ENCODE results near the gene ZNF414.
"Not testable (repeated sequence)": the region's sequence is repeated elsewhere in the genome, so short reads cannot be mapped to it uniquely, and the experiment has no call there.

ZNF414 gene

DNA sequence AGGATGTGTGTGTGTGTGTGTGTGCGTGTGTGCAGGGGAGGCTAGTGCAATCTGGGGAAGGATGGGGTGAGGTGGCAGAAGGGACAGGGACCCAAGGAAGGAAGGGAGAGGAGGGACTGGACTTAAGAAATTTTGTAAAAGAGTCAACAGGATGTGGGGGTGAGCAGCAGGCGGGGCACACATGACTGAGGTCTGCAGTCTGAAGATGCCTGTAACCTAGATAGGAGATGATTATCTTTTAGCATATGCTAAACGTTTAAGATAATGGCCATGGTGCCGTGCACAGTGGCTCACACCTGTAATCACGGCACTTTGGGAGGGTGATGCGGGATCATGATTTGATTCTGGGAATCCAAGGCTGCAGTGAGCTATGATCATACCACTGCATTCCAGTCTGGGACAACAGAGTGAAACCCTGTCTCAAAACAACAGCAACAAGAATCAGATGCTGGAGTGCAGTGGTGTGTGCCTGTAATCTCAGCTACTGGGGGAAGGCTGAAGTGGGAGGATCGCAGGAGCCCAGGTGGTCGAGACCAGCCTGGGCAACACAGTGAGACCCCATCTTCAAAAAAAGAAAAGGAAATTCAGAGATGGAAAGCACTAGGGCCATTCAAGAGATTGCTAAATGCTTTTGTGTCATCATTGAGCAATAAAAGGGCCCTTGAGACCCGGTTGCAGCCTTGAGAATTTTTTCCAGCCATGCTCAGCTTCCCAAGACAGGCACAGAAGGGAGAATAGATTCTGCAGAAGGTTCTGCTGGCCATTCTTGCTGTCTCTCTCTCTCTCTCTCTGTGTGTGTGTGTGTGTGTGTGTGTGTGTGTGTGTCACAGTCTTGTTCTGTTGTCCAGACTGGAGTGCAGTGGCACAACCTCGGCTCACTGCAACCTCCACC is 3.8 kb upstream of the ZNF414 start:
- FAIRE-seq, result no peak

DNA sequence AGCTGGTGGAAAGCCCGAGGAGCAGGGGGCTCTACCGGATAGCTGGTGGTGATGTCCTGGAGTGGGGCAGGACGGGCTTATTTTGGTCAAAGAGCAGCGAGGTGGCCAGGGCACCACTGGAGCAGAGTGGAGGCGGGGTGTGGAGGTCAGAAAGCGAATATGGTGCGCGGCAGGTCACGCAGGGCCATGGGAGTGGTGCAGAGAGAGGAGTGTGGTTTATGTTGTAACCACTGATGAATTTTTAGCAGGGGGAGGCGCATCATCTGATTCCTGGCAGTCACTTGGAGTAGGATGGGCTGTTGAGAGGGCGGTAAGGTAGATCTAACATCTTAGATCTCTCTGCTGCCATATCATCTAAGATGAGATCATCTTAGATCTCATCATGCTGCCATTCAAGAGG is 1.4 kb upstream of the ZNF414 start:
- FAIRE-seq, result no peak

DNA sequence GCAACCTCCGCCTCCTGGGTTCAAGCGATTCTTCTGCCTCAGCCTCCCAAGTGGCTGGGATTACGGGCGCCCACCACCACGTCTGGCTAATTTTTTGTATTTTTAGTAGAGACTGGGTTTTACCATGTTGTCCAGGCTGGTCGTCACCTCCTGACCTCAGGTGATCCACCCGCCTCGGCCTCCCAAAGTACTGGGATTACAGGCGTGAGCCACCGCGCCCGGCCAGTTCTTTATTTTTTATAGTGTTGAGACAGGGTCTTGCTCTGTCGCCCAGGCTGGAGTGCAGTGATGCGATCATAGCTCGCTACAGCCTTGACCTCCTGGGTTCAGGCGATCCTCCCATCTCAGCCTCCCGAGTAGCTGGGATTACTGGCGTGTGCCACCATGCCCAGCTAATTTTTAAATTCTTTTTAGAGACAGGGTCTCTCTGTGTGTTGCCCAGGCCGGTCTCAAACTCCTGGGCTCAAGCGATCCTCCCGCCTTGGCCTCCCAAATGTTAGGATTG is 590 bp upstream of the ZNF414 start:
- not testable (repeated sequence) for FAIRE-seq

DNA sequence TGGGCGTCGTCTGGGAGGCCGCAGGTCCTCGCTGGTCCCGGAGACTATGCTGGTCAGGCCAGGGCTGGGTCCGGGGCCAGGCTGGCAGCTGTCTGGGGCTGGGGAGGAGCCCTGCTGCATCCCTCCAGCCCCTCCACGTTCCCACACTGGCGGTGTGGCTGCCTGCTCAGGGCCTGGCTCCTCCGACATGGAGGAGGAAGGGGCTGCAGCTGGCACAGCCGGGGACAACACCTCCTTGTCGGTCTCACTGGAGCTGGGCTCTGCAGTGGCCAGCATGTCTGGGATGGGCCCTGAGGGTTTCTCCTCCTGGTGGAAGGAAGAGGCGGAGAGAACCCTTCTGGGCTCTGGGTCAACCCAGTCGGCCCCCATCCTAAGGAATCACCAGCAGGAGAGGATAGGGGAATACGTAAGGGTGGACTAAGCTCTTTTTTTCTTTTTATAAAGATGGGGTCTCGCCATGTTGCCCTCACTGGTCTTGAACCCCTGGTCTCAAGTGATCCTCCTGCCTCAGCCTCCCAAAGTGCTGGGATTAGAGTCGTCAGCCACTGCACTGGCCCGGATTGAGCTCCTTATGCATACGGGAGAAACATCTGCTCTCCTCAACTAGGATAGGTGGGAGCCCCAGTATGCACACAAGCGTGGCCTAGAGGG is 806 bp downstream of the ZNF414 start:
- FAIRE-seq, result no peak

DNA sequence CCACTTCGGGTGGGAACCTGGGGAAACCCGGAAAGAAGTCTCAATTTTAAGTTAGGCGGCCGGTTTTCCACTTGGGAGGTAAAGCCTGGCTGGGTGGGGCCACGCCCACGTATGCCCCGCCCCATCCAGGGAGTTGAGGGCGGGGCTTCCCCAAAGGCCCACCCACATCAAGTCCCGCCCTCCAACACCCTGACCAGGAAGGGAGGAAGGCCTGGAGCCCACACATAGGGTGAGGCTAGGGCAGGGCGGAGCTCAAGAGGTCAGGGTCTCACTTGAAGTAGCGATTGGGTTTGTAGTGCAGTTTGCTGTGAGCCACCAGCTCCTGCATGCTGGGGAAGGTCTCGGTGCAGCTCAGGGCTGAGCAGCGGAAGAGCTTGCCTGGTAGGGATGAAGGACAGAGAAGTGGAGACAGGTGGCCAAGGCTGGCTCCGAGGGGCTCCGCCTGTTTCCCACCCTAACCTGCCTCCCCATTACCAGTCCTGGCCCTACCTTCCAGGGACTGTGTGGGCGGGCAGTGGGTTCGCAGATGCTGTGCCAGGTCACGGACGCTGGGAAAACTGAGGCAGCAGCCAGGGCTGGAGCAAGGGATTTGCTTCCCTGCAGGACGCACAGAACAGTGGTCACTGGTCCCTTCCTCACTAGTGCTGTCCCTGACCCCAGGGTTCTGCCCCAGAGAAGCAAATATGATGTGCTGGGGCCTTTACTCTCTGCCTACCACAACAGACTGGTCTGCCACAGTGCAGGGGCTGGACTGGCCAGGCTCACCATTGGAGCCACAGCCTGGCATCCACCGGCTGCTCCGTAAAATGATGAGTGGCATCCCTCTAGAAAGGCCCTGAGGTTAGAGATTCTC is 1.6 kb downstream of the ZNF414 start:
- no peak for FAIRE-seq

DNA sequence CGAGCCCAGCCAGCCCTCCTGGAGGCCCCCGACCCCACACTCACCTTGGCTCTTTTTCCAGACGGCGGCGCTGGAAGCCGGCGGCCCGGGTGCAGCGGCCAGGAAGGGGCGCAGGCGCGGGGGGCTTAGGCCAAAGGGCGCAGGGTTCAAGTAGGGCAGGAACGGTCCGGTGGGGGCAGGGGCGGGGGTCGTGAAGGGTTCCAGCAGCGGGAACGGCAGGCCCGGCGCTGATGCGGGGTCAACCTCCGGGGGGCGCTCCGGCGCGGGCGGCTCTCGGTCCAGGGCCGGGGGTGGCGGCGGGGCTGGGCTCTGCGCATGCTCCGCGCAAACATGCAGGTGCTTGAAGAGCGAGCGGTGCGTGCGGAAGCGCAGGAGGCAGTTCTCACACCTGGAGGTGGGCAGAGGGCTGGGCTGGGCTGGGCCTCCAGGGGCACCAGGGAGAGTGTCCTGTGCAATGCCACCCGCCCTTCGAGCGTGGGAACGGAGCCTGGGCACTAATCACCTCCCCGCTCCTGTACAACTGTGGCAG is 2.3 kb downstream of the ZNF414 start:
- FAIRE-seq, result no peak

DNA sequence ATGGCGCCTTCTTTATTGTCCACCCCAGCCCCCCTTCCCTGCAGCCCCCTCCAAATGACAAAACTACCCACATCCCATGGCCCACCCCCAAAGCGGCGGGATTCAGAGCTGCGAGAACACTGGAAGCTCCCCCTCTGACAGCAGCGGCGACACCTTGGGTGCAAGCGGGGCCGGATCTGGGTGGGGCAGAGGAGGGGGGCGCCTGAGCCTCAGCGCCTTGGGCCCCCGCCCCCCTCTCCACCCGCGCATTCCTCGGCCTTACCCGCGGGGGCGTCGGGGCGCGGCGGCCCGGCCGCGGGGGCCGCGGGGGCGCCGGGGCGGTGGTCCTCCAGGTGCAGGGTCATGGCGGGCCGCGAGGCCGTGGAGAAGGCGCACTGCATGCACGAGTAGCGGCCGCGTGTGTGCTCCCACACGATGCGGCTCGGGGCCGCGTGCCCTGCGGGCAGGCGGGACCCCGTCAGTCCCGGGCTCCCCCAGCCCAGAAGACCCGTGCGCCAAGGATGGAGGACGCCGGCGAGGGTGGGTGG is 3.3 kb downstream of the ZNF414 start:
- FAIRE-seq, result no peak

DNA sequence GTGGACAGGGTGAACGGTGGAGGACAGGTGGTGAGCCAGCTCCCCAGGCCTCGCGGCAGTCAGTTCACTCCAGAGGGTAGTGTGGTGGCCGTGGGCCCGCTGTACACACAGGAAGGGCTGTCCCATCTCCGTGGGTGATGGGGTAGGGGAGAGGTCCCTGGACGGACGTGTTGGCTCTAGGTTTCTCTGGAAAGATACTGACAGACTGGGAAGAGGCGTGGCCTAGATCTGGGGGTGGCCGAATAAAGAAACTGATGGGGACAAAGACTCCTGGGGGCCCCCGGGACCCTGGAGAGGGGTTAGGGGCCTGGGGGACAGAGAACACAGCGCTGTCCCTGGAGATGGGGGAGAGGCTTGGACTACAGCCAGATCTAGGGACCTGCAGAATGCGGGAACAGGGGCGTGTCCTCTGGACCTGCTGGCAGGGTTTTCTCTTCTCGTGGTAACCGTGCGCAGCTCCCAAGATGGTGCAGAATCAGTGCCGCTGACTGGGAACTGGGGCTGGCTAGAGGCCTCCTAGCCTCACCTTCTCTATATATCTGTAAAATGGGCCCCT is 7.5 kb downstream of the ZNF414 start:
- FAIRE-seq, result no peak

DNA sequence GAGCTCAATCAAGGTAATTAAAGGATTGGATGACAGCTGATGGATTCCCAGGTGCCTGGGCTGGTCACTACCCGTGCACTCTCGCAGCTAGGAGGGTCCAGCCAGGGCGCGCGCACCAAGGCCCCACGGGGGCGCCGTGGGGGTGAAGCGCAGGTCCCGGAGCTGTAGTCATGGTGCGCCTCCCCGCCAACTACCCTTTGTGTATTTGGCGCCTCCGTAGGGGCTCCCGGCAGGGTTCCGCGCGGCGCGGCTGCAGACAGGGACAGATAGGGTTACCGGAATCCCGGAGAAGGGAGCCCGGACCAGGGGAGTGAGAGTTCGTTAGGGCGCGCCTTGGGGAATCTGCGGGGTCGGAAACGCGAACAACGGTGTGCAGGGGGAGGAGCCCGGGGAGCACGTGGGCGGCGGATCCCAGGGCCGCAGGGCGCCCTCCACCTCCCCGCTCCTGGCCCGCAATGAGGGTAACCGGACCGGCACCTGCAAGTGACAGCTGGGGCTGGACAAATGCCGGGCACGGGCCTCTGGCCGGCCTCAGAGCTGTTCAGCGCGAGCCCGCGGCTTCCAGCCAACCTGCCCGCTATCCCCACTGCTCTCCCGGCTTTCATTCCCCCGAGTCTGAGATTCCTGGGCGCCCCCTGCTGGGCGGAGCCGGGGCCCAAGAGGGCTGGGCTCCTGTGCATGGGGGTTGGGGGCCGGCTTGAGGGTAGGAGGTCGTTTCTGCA is 8.1 kb downstream of the ZNF414 start:
- FAIRE-seq, result no peak

DNA sequence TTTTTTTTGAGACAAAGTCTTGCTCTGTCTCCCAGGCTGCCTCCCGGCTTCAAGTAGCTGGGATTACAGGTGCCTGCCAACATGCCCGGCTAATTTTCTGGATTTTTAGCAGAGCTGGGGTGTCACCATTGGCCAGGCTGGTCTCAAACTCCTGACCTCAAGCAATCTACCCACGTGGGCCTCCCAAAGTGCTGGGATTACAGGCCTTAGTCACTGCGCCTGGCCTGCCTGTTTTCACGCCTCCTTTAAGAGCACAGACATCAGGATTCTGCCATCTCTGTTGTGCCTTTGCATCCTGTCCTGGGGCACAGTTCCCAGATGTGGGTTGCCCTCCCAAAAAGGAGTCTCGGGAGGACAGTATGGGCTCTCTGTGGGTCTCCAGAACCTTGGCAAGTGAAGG is 9.0 kb downstream of the ZNF414 start:
- no peak for FAIRE-seq

DNA sequence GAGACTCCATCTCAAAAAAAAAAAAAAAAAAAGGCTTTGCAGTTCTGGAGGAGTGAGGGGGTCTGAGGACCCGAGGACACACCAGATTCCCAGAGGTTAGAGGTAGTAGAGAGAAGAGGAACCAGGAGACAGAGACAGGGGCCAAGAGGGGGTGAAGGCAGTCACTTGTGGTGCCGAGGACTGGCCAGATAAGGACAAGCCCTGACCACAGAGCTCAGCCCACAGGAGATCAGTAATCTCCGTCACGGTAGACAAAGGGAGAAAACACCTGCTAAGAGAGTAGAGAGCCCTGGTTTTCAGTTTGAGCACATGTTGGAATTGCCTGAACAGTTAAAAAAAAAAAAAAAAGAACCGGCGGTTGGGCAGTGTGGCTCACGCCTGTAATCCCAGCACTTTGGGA is 9.8 kb downstream of the ZNF414 start:
- no peak for FAIRE-seq

DNA sequence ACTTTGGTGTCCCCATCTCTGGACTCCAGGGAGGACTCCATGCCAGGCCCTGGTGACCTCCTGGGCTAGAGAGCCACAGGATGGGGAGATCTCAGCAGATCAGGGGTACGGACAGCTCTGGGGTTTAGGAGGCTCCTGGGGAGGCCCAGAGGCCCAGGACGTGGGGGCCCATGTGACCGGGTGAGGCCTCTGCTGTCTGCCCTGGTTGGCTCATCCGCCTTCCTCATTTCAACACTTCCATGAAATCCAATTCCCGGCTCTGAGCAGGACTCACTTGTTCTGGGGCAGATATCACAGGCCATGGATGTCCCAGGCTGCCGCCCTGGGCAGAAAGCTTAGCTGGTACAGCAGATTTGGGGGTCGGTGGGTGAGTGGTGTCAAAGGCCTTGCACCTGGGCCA is 10.5 kb downstream of the ZNF414 start:
- FAIRE-seq, result no peak

DNA sequence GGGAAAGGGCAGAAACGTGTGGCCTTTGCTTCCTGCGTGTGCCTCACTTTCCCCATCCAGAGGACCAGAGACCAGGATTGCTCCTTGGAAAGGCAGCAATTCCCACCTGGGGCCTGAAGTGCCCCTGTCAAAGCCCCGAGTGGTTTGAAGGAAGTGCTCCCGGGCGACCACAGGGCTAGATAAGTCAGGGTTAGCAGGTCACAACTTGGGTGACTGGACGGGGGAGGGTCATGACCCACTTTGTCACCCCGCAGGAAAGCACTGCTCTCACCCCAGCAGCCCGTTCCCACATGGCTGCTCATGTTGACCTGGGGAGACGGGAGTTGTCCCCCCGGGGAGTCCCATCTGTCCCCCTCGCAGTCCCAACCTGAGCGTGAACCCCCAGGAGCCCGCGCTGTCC is 12.0 kb downstream of the ZNF414 start:
- FAIRE-seq, result no peak

DNA sequence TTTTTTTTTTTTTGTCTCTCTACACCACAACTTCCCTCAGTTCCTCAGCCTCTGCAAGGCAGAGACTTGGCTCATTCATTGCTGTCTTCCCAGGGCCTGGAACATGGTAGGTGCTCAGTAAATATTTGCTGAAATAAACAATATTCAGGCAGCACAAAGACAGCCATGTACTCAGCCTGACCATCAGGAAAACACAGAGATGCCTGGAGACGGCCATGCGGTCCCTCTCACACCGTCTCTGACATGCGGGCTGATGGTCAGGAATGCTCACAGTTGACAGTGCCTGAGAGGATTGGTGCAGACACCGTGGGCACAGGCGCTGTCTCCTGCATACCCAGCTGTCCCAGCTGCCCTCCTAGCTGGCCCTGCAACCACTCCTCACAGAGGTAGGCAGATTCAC is 12.5 kb downstream of the ZNF414 start:
- no peak for FAIRE-seq

DNA sequence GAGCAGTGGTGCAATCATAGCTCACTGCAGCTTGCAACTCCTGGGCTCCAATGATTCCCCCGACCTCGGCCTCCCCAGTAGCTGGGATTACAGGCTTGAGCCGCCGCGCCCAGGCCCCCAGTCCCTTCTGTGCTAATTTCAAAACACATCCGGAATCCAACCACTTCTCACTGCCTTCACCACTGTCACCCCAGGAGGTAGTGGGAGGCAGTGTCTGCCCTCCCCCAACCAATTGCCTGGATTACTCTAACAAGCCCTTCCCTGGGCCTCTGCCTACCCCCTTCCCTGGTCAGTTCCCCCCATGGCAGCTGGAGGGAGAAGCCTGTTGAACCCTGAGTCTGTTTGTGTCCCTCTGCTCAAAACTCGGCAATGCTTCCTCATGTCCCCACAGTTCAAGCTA is 13.8 kb downstream of the ZNF414 start:
- FAIRE-seq, result no peak

DNA sequence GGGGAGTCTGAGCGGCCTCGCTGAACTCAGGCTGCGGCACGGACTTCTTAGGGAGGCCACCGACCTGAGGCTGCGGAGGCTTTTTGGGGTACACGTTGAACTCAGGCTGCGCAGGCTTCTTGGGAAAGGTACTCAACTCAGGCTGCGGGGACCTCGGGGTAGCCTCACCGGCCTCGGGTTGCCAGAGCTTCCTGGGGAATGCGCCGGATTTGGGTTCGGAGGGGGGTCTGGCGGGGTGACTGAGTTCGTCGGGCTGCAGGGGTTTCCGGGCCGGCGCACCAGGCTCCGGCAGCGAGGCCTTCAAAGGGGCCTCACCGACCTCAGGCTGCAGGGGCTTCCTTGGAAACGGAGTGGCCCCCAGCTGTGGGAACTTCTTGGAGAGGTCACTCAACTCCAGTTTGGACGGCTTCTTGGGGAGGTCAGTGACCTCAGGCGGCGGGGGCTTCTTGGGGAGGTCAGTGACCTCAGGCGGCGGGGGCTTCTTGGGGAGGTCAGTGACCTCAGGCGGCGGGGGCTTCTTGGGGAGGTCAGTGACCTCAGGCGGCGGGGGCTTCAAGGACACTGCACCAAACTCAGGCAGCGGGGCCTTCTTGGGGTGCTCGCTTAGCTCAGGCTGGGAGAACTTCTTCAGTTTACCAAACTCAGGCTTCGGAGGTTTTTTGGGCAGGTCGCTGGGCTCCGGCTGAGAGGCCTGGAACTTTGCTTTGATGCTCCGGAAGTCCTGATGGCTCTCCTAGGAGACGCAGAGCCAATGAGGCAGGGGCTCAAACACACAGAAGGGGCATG is 14.7 kb downstream of the ZNF414 start:
- FAIRE-seq, result no peak

DNA sequence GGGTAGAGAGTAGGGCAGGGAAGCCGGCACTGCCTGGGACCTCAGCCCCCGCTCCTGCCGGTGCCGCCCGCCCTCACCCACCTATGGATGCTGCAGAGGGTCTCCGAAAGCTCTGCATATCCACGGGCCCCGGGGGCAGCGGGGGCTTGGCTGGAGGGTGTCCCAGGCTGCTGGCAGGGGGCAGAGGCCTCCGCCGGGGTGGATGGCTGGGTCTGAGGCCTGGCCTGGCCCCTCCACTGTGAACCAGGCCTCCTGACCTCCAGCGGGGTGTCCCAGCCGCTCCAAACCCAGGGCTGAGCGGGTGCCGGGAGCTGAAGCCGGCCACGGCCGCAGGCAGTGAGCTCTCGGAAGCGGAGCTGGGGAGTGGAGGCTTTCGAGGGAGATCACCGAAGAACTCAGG is 15.7 kb downstream of the ZNF414 start:
- FAIRE-seq, result no peak

DNA sequence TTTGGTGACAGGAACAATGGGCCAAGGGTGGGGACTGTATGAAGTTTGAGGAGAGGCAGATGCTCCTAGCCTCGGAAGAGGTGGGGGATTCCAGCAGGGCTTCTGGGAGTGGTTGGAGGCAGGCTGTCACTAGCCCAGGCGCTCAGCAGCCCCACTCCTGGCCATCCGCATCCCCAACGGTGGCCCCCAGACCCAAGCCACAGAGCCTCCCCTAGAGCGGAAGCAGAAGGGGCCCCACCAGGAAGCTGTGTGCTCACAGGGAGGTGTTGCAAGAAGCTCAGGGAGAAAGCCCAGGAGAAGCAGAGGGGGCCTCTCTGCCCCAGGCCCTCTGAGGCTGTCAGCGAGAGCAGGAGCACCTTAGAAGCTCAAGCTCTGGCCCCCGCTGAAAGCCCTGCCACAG is 19.8 kb downstream of the ZNF414 start:
- no peak for FAIRE-seq

DNA sequence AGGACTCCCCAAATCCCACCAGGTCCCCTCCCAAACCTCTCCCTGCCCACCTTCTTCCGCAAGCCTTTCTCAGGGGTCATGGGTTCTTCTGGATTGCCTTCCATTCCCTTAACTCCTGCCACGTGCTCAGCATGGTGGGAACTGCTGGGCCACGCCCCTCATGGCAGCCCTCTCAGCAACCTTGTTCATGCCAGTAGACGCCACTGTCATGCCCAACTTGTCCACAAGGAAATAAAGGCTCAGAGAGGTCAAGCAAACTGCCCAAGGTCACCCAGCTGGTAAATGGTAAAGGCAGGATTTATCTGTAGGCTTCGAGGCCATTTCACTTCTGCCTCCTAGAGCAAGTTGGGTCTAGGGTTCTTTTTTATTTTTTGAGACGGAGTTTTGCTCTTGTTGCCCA is 22.4 kb downstream of the ZNF414 start:
- no peak for FAIRE-seq

DNA sequence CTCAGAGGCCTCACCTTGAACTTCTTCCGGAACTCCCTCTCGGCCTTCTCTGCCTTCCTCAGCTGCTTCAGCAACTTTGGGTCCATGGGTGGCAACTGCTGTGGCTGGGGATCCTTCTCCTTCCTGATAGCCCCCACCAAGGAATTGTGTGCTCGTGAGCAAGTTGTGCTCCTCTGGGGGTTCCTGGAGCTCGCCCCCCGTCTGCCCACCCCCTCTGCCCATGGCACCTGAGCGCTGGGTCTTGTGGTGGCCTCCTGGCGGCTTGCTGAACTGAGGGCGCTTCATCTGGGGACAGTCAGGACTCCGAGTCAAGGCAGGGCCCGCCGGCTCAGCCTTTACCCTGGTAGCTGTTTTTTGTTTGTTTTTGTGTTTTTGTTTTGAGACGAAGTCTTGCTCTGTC is 23.1 kb downstream of the ZNF414 start:
- no peak for FAIRE-seq

DNA sequence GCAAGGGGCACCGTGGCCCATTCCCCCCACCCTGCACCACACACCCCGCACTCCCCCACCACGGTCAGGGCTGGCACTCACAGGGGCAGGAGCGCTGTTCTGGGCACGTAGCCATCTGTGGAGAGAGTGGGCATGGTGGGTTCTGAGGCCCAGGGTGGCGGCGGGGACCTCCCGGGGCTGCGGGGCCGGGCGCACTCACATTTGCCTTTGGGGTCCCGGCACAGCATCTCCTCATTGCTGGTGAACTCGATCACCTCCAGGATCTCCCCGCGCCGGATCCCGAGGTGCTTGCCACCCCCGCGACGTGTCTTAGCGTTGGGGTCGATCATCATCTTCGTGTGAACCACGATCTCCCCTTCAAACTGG is 23.6 kb downstream of the ZNF414 start:
- FAIRE-seq, result no peak
